HG03378 (cell line): ENCODE data around the gene ANXA10.
"Not testable (repeated sequence)": the region's sequence is repeated elsewhere in the genome, so short reads cannot be mapped to it uniquely, and the experiment has no call there.

ENCODE experiments used
- ATAC-seq: cut with Tn5 transposase; IDR thresholded peaks from one replicate; pipeline ENCODE4 v1.9.1; 2021; ENCODE audit warnings: mild to moderate bottlenecking, moderate library complexity; ENCODE audit not compliant: unreplicated experiment

ANXA10 gene

GRCh38 chr4:168092176-168092712, at the start of gene ANXA10:
Gene ANXA10, plus strand, starts transcription at chr4:168092537. Its CDS starts 164 bp downstream, at chr4:168092701.
- no peak for ATAC-seq

GRCh38 chr4:168045354-168045753, 47.0 kb upstream of the ANXA10 start:
- no peak for ATAC-seq

GRCh38 chr4:168050002-168050401, 42.3 kb upstream of the ANXA10 start:
- ATAC-seq: no peak

- no peak for ATAC-seq
These were observed 40.8 kb upstream of the ANXA10 start for GRCh38 chr4:168051526-168051925.

GRCh38 chr4:168057412-168057811, 34.9 kb upstream of the ANXA10 start:
- no peak for ATAC-seq

GRCh38 chr4:168059251-168059650, 33.1 kb upstream of the ANXA10 start:
- ATAC-seq: no peak

GRCh38 chr4:168063031-168063430, 29.3 kb upstream of the ANXA10 start:
- no peak for ATAC-seq

GRCh38 chr4:168070903-168071302, 21.4 kb upstream of the ANXA10 start:
- ATAC-seq: no peak

- ATAC-seq: no peak
These were observed 21.0 kb upstream of the ANXA10 start for GRCh38 chr4:168071304-168071703.

GRCh38 chr4:168074861-168075260, 17.5 kb upstream of the ANXA10 start:
- ATAC-seq: no peak

GRCh38 chr4:168076989-168077725, 15.2 kb upstream of the ANXA10 start:
- ATAC-seq: peak; percentile 92

- ATAC-seq: no peak
These were observed 14.6 kb upstream of the ANXA10 start for GRCh38 chr4:168077726-168078239.

GRCh38 chr4:168082379-168082778, 10.0 kb upstream of the ANXA10 start:
- no peak for ATAC-seq

- ATAC-seq: no peak
These were observed 3.6 kb downstream of the ANXA10 start for GRCh38 chr4:168095776-168096406.

- no peak for ATAC-seq
These were observed 4.1 kb downstream of the ANXA10 start for GRCh38 chr4:168096407-168096784.

GRCh38 chr4:168097161-168097560, 4.8 kb downstream of the ANXA10 start:
- ATAC-seq: no peak

- ATAC-seq: no peak
These were observed 5.9 kb downstream of the ANXA10 start for GRCh38 chr4:168098248-168098717.

GRCh38 chr4:168099195-168099594, 6.9 kb downstream of the ANXA10 start:
- no peak for ATAC-seq

GRCh38 chr4:168101026-168101425, 8.7 kb downstream of the ANXA10 start:
- no peak for ATAC-seq

- no peak for ATAC-seq
These were observed 10.1 kb downstream of the ANXA10 start for GRCh38 chr4:168102403-168102802.

GRCh38 chr4:168109527-168109926, 17.2 kb downstream of the ANXA10 start:
- no peak for ATAC-seq

- ATAC-seq: not testable (repeated sequence)
These were observed 20.7 kb downstream of the ANXA10 start for GRCh38 chr4:168113059-168113458.
